Hepatocyte (in vitro differentiated cells): Measurements from ENCODE around the gene EDC3. TPM values are rescaled to one million over a fixed set of nuclear protein-coding genes. Genes with fewer than 3 reads are reported as not detected.

ENCODE experiments used
- DNase-seq: peaks from one replicate; pipeline ENCODE4 v3.0.0-alpha.2; 2016; ENCODE audit warnings: low spot score
- H2AFZ ChIP-seq: fragments of 200-600 bp; sonication (generic); 2 replicates; pipeline ENCODE4 v1.6.0; 2016; ENCODE audit warnings: antibody characterized with exemption, mild to moderate bottlenecking
- H3K27ac ChIP-seq: fragments of 200-600 bp; sonication (generic); 2 replicates; pipeline ENCODE4 v1.5.1; 2016; ENCODE audit warnings: mild to moderate bottlenecking
- H3K27me3 ChIP-seq: fragments of 200-600 bp; sonication (generic); 2 replicates; pipeline ENCODE4 v1.6.1; 2016
- H3K36me3 ChIP-seq: fragments of 200-600 bp; sonication (generic); replicated peaks from 2 replicates; pipeline ENCODE4 v1.5.1; 2016; ENCODE audit warnings: low read depth; ENCODE audit not compliant: insufficient read depth
- H3K4me1 ChIP-seq: fragments of 200-600 bp; sonication (generic); 2 replicates; pipeline ENCODE4 v1.5.1; 2016; ENCODE audit warnings: mild to moderate bottlenecking, moderate library complexity; ENCODE audit not compliant: insufficient read depth
- H3K4me2 ChIP-seq: fragments of 200-600 bp; sonication (generic); 2 replicates; pipeline ENCODE4 v1.6.0; 2016
- H3K4me3 ChIP-seq: fragments of 200-600 bp; sonication (generic); 2 replicates; pipeline ENCODE4 v1.5.1; 2016; ENCODE audit warnings: mild to moderate bottlenecking
- H3K79me2 ChIP-seq: fragments of 200-600 bp; sonication (generic); 2 replicates; pipeline ENCODE4 v1.6.0; 2017; ENCODE audit warnings: mild to moderate bottlenecking
- H3K9me2 ChIP-seq: fragments of 200-600 bp; sonication (generic); replicated peaks from 2 replicates; pipeline ENCODE4 v1.6.0; 2017; ENCODE audit warnings: mild to moderate bottlenecking; ENCODE audit not compliant: insufficient read depth
- H3K9me3 ChIP-seq: fragments of 200-600 bp; sonication (generic); 2 replicates; pipeline ENCODE4 v1.5.1; 2016; ENCODE audit warnings: low read depth, mild to moderate bottlenecking
- H4K20me1 ChIP-seq: fragments of 200-600 bp; sonication (generic); 2 replicates; pipeline ENCODE4 v1.6.0; 2016; ENCODE audit warnings: mild to moderate bottlenecking; ENCODE audit not compliant: insufficient read depth, poor library complexity, severe bottlenecking
- EZH2 ChIP-seq: fragments of 200-600 bp; sonication (generic); IDR thresholded peaks from 2 replicates; pipeline ENCODE4 v1.6.1; 2016; ENCODE audit warnings: antibody characterized with exemption, mild to moderate bottlenecking, borderline replicate concordance
- EZH2phosphoT487 ChIP-seq: fragments of 200-600 bp; sonication (generic); IDR thresholded peaks from one replicate; pipeline ENCODE4 v1.6.1; 2018; ENCODE audit warnings: antibody characterized with exemption, mild to moderate bottlenecking, low read depth, moderate library complexity; ENCODE audit not compliant: unreplicated experiment, severe bottlenecking
- WGBS: methylation state at CpG from one replicate; pipeline ENCODE4 v1.1.6; 2016; ENCODE audit warnings: low lambda C conversion rate; ENCODE audit errors: missing lambda C conversion rate; 5-methylcytosine and 5-hydroxymethylcytosine counted together
- polyA plus RNA-seq: library from polyadenylated mRNA; unstranded; fragments of >200 nt; fragmentation: Nextera tagmentation; extraction: Ambion mirVana; gene quantifications from 2 replicates; pipeline ENCODE4 v1.2.1, GENCODE V29; 2016
- total RNA-seq: library from RNA; depleted of rRNA; stranded (reverse); fragments of >200 nt; gene quantifications from 2 replicates; pipeline ENCODE4 v1.2.3, GENCODE V29; 2014
- TF ChIP-seq, protein P1 (sequence below): fragments of 200-600 bp; sonication (generic); IDR thresholded peaks from 2 replicates; pipeline ENCODE4 v1.5.1; 2016; ENCODE audit warnings: antibody characterized with exemption, mild to moderate bottlenecking; ENCODE audit not compliant: poor library complexity

Gene EDC3
- total and polyA plus RNA-seq, 2 experiments from 2014 or later = 11.5 to 31.4 TPM

DNA sequence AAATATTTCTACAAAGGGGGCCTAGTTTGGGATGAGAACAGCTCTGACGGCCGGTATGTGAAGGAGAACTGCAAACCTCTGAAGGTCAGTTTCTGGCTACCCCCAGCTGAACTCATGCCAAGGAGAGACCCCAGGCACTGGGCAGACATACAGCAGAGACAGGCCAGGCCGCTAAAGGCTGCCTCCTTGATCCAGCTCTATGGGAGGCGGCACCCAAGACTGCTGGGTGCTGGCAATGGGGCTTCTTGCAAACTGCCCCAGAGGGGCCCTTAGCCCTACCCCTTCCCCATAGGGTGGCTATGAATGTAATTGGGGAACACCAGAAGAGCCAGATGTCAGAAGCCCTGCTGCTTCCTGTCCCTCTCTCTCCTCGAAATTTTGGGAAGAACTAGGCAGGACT, 66.9 kb downstream of the EDC3 start:
- no peak for DNase-seq
- Histone ChIP-seq H3K4me3 (no peak overlapping the region), H3K9me3 (no peaks in the 10 kb centered on the region), H3K79me2 (no peaks in the 10 kb centered on the region), H2AFZ (no peak overlapping the region), H3K4me2 (no peak overlapping the region), H3K9me2 (no peaks in the 10 kb centered on the region), H3K27ac (no peak overlapping the region), H3K27me3 (no peaks in the 10 kb centered on the region), H4K20me1 (peaks cover 10% of the 10 kb centered on the region), H3K36me3 (no peaks in the 10 kb centered on the region), H3K4me1 (no peaks in the 10 kb centered on the region)
- TF ChIP-seq EZH2phosphoT487 (no peak), EZH2 (no peak)
- TF ChIP-seq, protein P1, sequence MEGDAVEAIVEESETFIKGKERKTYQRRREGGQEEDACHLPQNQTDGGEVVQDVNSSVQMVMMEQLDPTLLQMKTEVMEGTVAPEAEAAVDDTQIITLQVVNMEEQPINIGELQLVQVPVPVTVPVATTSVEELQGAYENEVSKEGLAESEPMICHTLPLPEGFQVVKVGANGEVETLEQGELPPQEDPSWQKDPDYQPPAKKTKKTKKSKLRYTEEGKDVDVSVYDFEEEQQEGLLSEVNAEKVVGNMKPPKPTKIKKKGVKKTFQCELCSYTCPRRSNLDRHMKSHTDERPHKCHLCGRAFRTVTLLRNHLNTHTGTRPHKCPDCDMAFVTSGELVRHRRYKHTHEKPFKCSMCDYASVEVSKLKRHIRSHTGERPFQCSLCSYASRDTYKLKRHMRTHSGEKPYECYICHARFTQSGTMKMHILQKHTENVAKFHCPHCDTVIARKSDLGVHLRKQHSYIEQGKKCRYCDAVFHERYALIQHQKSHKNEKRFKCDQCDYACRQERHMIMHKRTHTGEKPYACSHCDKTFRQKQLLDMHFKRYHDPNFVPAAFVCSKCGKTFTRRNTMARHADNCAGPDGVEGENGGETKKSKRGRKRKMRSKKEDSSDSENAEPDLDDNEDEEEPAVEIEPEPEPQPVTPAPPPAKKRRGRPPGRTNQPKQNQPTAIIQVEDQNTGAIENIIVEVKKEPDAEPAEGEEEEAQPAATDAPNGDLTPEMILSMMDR = no peak
- WGBS = 84% methylated on average over 5 of the region's 5 CpGs

DNA sequence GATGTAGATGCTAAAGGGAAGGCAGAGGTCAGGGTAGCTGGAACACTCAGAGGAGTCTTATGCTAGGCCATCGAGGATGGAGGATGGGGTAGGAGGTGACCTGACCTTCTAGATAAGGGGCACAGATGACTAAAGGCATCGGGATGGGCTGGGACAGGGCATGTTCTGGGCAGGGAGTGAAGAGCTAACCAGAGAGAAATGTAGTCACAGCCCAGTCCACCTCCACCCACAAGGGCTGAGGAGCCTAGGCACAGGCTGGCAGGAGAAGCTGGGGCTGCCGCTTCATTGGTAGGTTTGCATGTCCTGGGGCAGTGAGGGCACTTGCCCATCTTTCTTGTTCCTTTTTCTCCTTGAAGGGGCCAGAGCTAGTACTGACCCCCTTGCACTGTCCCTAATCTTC, 67.6 kb downstream of the EDC3 start:
- no peaks in the 10 kb centered on the region for H3K27me3 ChIP-seq
- H3K27ac ChIP-seq = no peak overlapping the region
- H4K20me1 ChIP-seq = peaks cover 13% of the 10 kb centered on the region
- H3K4me2 ChIP-seq = no peak overlapping the region
- no peaks in the 10 kb centered on the region for H3K36me3 ChIP-seq
- H3K4me1 ChIP-seq = no peaks in the 10 kb centered on the region
- DNase-seq = no peak
- TF ChIP-seq EZH2phosphoT487 = no peak
- TF ChIP-seq EZH2 = no peak
- TF ChIP-seq, protein P1 = no peak
- 95% methylated on average over 3 of the region's 3 CpGs for WGBS
- H3K9me2 ChIP-seq = no peaks in the 10 kb centered on the region
- H3K4me3 ChIP-seq = no peak overlapping the region
- H3K79me2 ChIP-seq = no peaks in the 10 kb centered on the region
- no peak overlapping the region for H2AFZ ChIP-seq
- no peaks in the 10 kb centered on the region for H3K9me3 ChIP-seq

DNA sequence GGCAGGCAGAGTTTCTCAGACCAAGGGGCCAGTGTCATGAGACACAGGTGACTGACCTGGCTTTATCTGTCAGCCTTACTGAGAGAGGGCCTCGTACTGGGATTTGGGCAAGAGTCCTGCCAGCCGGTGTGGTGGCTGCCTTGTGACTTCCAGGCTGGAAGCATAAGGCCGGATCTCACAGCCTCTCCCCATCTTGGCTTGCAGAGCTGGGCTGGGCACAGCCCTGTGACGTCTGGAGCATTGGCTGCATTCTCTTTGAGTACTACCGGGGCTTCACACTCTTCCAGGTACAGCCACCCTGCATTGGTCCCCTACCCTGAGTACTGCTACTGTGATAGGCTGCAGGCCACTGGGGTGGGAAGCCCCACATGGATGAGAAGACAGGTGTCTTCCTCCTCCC, 68.1 kb downstream of the EDC3 start:
- H2AFZ ChIP-seq = no peak overlapping the region
- DNase-seq = no peak
- H4K20me1 ChIP-seq = peaks cover 15% of the 10 kb centered on the region
- peaks cover 2% of the 10 kb centered on the region for H3K79me2 ChIP-seq
- no peaks in the 10 kb centered on the region for H3K4me1 ChIP-seq
- H3K4me2 ChIP-seq = no peak overlapping the region
- H3K27ac ChIP-seq = no peak overlapping the region
- H3K4me3 ChIP-seq = no peak overlapping the region
- no peaks in the 10 kb centered on the region for H3K27me3 ChIP-seq
- 88% methylated on average over 5 of the region's 5 CpGs for WGBS
- H3K9me2 ChIP-seq = no peaks in the 10 kb centered on the region
- H3K9me3 ChIP-seq = no peaks in the 10 kb centered on the region
- H3K36me3 ChIP-seq = no peaks in the 10 kb centered on the region
- TF ChIP-seq, protein P1 = no peak
- no peak for TF ChIP-seq EZH2phosphoT487
- TF ChIP-seq EZH2 = no peak
